Fibroblast of pulmonary artery (primary cell): ENCODE data around the gene YBEY.
A peak's percentile ranks its signal among the peaks of the same experiment; 100 is the strongest.

ENCODE experiments used
- DNase-seq: peaks from one replicate; pipeline ENCODE4 v3.0.0-alpha.2; 2010; ENCODE audit warnings: low read depth
- H3K4me3 ChIP-seq: replicated peaks from 2 replicates; pipeline ENCODE4 v1.5.1; 2011; ENCODE audit warnings: low read depth, mild to moderate bottlenecking, control low read depth, low read length, moderate library complexity
- CTCF ChIP-seq: IDR thresholded peaks from 2 replicates; pipeline ENCODE4 v1.5.1; 2011; ENCODE audit warnings: mild to moderate bottlenecking, control low read depth, low read length, inconsistent platforms; ENCODE audit errors: missing control alignments

Gene YBEY

GRCh38 chr21:46325073-46325912, 39.2 kb downstream of the YBEY start:
- DNase-seq = peak; percentile 56
- TF ChIP-seq CTCF = peak; percentile 39
- H3K4me3 ChIP-seq = peak overlapping the region; percentile 73

GRCh38 chr21:46326110-46326703, 40.1 kb downstream of the YBEY start:
- no peak for DNase-seq
- no peak overlapping the region for H3K4me3 ChIP-seq
- no peak for TF ChIP-seq CTCF

GRCh38 chr21:46327711-46328110, 41.6 kb downstream of the YBEY start:
- DNase-seq = no peak
- H3K4me3 ChIP-seq = no peak overlapping the region
- no peak for TF ChIP-seq CTCF

GRCh38 chr21:46328151-46328550, 42.0 kb downstream of the YBEY start:
- no peak for TF ChIP-seq CTCF
- no peak for DNase-seq
- no peak overlapping the region for H3K4me3 ChIP-seq

GRCh38 chr21:46329796-46330195, 43.7 kb downstream of the YBEY start:
- no peak overlapping the region for H3K4me3 ChIP-seq
- TF ChIP-seq CTCF = no peak
- no peak for DNase-seq

- TF ChIP-seq CTCF = no peak
- no peak for DNase-seq
- H3K4me3 ChIP-seq = no peak overlapping the region
These were observed 48.4 kb downstream of the YBEY start for GRCh38 chr21:46334351-46335140.
